ENCODE measurements around the gene SVBP.

- TF ChIP-seq ARNTL (CRISPR knock-in tag; IDR thresholded peaks at IDR 0.05; ENCODE audit: borderline replicate concordance, low read depth) (no peak), ZC3H10 (CRISPR knock-in tag; IDR thresholded peaks at IDR 0.05) (no peak), ZFP3 (CRISPR knock-in tag; IDR thresholded peaks at IDR 0.05) (no peak), RARB (CRISPR knock-in tag; IDR thresholded peaks at IDR 0.05) (no peak)
These were observed 30.7 kb upstream of the SVBP start for GRCh38 chr1:42847721-42848460.
